22Rv1 (cell line): ENCODE results near the gene PBX3.

Experiments used
- CTCF ChIP-seq: fragments of 450-650 bp; IDR thresholded peaks from 2 replicates; pipeline ENCODE4 v1.5.1; 2017; ENCODE audit warnings: mild to moderate bottlenecking
- ZFX ChIP-seq: fragments of 450-650 bp; IDR thresholded peaks from 2 replicates; pipeline ENCODE4 v1.6.1; 2017; ENCODE audit warnings: antibody characterized with exemption, borderline replicate concordance

DNA sequence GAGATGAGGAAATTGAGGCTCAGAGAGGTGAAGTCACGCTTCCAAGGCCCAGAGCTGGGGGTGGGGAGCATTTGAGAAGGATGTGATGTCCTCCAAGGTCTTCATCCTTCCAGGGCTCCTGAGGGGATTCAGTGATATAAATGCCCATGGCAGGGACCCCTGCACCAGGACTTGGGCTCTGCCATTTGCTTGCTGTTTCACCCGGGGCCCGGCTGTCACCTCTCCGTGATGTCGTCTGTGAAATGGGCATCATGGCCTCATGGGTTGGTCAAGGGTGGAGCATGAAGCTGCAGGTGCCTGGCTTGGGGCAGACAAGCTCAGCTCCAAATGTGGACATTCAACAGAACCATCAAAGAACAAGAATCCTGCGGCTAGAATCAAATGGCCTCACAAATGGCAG, 253.1 kb downstream of the PBX3 start:
- TF ChIP-seq CTCF (no peak), ZFX (no peak)
